IPS-20b (cell line): ENCODE data around the gene GNAO1.

Experiments
- H3K27ac ChIP-seq: one replicate; pipeline ENCODE4 v1.5.1; 2013; ENCODE audit warnings: low read length
- H3K27me3 ChIP-seq: 2 replicates; pipeline ENCODE4 v1.6.1; 2013; ENCODE audit warnings: mild to moderate bottlenecking, low read length, inconsistent platforms; ENCODE audit not compliant: insufficient read depth
- H3K36me3 ChIP-seq: 2 replicates; pipeline ENCODE4 v1.6.1; 2013; ENCODE audit warnings: low read depth, mild to moderate bottlenecking, inconsistent platforms, low read length, moderate library complexity; ENCODE audit not compliant: insufficient read depth
- H3K4me1 ChIP-seq: 2 replicates; pipeline ENCODE4 v1.6.1; 2013; ENCODE audit warnings: mild to moderate bottlenecking, control low read depth, inconsistent platforms, low read length, moderate library complexity; ENCODE audit not compliant: insufficient read depth
- H3K4me3 ChIP-seq: 2 replicates; pipeline ENCODE4 v1.5.1; 2013; ENCODE audit warnings: mild to moderate bottlenecking, low read length, inconsistent platforms
- H3K9ac ChIP-seq: 2 replicates; pipeline ENCODE4 v1.6.1; 2013; ENCODE audit warnings: low read depth, mild to moderate bottlenecking, inconsistent platforms, low read length, moderate library complexity
- H3K9me3 ChIP-seq: 2 replicates; pipeline ENCODE4 v1.6.1; 2013; ENCODE audit warnings: mild to moderate bottlenecking, low read depth, low read length, inconsistent platforms; ENCODE audit not compliant: insufficient read depth

The GNAO1 gene

DNA sequence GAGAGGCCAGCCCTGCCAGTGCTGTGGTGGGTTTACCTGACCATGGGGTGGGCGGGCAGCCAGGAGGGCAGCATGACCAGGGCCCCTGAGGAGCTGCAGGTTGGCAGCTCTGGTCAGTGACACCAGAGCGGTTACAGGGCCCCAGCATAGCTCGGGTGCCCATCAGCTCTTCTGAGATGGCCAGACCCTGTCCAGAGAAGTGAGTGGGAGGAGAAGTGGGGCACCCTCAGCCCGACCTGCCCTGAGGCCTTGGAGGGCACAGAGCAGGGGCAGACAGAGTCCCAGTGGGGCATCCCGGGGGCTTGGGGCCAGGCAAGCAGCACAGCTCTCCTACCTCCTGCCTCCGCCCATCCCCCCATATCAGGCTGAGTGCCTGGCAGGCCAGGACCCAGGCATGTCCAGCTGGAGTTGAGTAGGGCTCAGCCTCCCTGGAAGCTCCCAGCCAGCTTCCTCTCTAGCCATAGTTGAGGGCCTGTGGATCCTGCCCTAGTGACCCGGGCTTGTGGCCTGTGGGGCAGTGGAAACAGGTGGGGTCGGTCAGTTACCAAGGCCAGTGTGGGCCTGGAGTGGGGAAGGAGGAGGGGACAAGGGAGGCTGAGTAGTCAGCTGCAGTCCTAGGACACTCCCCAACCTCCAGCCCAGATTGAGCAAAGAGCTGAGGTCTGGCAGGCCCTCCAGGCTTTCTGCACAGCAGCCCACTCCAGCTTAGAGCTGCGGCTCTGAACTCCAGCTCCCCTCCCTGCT lies 150.5 kb downstream of the GNAO1 start:
- no peak overlapping the region for H3K4me3 ChIP-seq
- no peaks in the 10 kb centered on the region for H3K9me3 ChIP-seq
- no peak overlapping the region for H3K9ac ChIP-seq
- no peaks in the 10 kb centered on the region for H3K36me3 ChIP-seq
- no peaks in the 10 kb centered on the region for H3K27me3 ChIP-seq
- no peak overlapping the region for H3K27ac ChIP-seq
- H3K4me1 ChIP-seq, result no peaks in the 10 kb centered on the region

DNA sequence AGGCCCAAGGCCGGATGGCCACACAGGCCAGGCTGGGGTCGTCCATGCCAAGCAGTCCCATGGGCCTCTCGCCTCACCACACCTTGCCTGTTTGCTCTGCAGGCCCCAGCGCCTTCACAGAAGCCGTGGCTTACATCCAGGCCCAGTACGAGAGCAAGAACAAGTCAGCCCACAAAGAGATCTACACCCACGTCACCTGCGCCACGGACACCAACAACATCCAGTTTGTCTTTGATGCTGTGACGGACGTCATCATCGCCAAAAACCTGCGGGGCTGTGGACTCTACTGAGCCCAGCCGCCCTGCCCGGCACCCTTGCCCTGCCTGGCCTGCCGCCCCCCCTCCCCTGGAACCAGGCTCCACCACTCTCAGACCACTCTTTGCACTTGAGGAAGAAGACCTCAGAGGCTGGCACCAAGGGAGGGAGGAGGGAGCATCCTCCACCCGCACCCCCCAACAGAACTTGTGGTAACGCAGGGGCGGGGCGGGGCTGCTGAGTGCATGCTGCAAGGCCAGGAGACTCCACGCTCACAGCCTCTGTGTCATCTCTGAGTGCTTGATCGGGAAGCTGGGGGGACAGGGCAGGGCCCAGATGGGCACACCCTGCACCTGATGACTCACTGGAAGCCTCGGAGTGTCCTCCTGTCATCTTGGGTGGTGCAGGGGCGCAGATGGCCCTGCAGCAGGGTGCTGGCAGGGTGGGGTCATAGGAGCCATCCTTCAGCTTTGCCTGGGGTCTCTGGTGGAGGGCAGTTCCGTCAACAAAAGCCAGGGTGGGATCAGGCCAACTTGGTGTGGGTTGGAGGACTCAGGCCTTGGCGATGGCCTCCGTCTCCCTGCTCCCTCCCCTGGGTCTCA lies 152.6 kb downstream of the GNAO1 start:
- no peak overlapping the region for H3K27ac ChIP-seq
- no peaks in the 10 kb centered on the region for H3K9me3 ChIP-seq
- H3K36me3 ChIP-seq, result no peaks in the 10 kb centered on the region
- no peak overlapping the region for H3K4me3 ChIP-seq
- no peaks in the 10 kb centered on the region for H3K27me3 ChIP-seq
- no peaks in the 10 kb centered on the region for H3K4me1 ChIP-seq
- H3K9ac ChIP-seq, result no peak overlapping the region; the same call in 1 of the 2 replicates

DNA sequence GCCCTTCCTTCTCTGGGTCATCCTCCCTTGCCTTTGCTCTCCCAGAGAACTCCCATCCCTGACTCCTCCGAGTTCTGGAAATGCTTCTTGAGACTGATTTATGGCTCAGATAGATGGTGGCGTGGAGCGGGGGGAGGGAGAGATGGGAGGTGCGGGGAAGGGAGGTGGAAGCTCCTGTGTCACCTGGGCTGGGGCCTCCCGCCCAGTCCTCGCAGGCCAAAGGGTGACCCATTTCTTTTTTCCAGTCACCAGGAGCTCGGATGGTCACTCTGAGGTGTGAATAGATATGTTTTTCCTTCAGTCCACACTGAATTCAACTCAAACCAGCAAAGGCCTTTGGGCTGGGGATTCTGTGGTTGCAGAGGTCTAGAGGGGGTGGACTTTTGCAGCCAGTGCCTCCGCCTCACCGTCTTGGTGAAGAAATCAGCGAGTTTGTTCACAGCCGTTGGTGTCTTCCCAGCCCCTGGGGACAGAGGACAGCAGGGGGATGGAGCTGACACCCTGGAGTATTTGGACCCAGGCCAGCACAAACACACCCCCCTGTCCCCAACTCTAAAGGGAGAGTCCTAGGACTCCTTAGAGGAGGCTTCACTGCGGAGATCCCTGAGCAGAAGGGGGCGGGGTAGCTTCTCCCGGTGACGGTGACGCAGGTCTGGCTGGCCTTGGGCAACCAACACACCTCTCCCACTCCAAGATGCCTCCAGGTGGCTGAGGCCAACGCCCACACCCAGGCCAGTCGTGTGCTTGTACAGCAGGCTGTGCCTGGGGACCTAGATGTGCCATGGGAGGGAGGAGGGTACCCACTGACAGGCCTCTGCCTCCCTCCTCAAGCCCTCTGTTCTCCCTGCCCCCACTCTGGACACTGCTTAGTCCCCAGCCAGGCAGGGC lies 153.5 kb downstream of the GNAO1 start:
- no peak overlapping the region for H3K9ac ChIP-seq
- no peak overlapping the region for H3K27ac ChIP-seq
- H3K27me3 ChIP-seq, result no peaks in the 10 kb centered on the region
- H3K4me1 ChIP-seq, result no peaks in the 10 kb centered on the region
- H3K9me3 ChIP-seq, result no peaks in the 10 kb centered on the region
- H3K36me3 ChIP-seq, result no peaks in the 10 kb centered on the region
- no peak overlapping the region for H3K4me3 ChIP-seq

DNA sequence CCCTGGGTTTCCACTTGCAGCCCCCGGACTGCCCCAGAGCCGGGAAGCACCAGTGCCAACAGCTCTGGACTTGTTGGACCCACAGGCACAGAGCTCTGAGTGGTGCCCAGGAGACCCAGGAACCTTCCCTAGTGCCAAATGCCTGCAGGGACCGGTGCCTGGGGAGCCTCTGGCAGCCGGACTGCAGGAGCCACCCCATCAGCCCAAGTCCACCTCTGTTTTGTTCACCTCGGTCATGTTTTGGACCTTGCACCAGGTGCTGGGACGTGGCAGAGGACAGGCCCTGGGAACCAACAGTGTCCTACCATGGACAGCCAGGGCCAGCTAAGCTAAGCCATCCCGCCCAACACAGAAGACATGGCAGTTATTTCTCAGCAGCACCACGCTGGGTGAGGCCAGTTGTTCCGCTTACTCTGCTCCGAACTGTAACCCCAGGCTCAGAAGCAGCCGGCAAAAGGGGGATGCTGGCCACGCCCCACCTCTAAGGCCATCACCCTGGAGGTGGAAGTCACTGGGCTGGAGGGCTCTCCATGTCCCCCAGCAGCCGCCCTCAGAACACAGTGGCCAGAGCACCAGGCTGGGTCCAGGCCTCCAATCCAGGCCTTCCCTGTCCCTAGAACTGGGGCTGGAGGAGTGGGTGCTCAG lies 154.2 kb downstream of the GNAO1 start:
- Histone ChIP-seq H3K27ac (no peak overlapping the region), H3K36me3 (no peaks in the 10 kb centered on the region), H3K4me3 (no peak overlapping the region), H3K27me3 (no peaks in the 10 kb centered on the region), H3K9me3 (no peaks in the 10 kb centered on the region), H3K9ac (no peak overlapping the region), H3K4me1 (no peaks in the 10 kb centered on the region)

DNA sequence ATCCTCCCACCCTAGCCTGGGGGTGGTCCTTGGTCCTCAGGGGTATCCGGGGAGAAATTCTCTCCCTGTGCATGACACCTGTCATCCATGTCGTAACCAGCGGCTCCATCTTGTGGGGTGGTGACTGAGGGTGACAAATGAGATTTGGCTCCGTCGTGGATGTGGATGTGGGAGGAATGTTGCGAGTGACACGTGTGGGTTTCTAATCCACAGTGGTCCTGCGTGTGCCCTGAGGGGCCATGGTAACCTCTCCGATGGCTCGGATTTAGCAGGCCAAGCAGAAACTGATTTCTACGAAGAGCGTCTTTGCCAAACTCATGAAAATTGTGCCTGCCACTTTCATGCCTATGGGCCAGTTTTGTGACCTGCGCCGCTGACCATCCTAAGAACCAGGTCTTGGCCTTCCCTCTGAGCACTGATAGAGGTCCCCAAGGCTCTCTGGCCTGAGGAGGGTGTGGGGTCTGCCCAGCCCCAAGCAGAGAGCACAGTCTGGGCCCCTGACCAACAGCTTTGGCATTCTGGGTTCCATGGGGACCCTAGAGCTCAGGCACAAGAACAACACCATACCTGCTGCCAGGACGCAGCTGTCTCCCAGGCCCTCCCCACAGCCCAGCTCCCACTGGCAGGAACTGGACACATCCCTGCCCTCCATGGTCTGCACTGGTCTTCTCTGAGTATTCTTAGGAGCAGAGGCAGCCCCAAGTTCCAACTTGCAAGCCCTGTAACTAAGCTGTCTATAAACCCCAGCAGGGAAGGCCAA lies 155.0 kb downstream of the GNAO1 start:
- Histone ChIP-seq H3K27ac (no peak overlapping the region), H3K4me3 (no peak overlapping the region), H3K4me1 (no peaks in the 10 kb centered on the region), H3K9me3 (no peaks in the 10 kb centered on the region), H3K27me3 (no peaks in the 10 kb centered on the region), H3K36me3 (no peaks in the 10 kb centered on the region), H3K9ac (no peak overlapping the region)

DNA sequence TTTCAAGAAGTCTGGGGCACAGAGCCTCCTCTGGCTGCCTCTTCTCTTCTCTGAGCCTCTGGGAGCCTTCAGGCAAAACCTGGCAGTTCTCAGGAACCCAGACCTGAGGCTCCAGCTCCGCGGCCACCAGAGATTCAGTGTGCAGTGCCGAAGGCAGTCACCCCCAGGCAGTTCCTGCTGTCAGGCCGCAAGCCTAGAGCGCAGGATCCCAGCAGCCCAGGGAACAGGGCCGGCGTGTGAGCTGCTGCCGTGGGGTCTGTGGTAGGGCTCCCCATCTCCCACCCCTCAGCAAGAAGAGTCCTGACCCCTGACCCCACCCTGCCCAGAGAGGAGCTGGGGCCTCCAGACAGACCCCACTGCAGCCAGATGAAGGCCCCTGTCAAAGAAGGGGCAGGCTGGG lies 155.9 kb downstream of the GNAO1 start:
- H3K27me3 ChIP-seq, result no peaks in the 10 kb centered on the region

DNA sequence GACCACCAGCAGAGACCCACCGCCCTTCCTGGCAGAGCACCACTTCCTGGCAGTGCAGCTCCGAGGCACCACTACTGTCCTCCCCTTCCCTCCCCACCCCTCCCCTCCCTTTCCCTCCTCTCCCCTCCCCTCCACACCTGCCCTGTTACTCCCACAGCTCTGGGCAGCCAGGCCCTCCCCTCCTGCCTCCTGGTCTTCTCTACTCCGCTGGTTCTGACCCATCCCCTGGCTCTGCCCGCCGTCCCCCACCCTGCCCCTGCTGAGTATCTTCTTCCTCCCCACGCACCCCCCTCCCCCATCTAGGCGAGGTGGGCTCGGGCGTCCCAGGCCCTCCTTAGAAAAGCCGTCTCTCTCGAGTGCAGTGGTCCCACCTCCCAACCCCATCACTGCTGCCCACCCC lies 156.4 kb downstream of the GNAO1 start:
- Histone ChIP-seq H3K4me1 (no peaks in the 10 kb centered on the region), H3K36me3 (no peaks in the 10 kb centered on the region), H3K27ac (no peak overlapping the region), H3K9me3 (no peaks in the 10 kb centered on the region), H3K9ac (no peak overlapping the region), H3K27me3 (no peaks in the 10 kb centered on the region), H3K4me3 (no peak overlapping the region)

More for the DNA sequence above, 155.9 kb downstream of the GNAO1 start:
- no peak overlapping the region for H3K4me3 ChIP-seq
- no peaks in the 10 kb centered on the region for H3K9me3 ChIP-seq
- H3K9ac ChIP-seq, result no peak overlapping the region
- H3K27ac ChIP-seq, result no peak overlapping the region
- no peaks in the 10 kb centered on the region for H3K36me3 ChIP-seq
- no peaks in the 10 kb centered on the region for H3K4me1 ChIP-seq

DNA sequence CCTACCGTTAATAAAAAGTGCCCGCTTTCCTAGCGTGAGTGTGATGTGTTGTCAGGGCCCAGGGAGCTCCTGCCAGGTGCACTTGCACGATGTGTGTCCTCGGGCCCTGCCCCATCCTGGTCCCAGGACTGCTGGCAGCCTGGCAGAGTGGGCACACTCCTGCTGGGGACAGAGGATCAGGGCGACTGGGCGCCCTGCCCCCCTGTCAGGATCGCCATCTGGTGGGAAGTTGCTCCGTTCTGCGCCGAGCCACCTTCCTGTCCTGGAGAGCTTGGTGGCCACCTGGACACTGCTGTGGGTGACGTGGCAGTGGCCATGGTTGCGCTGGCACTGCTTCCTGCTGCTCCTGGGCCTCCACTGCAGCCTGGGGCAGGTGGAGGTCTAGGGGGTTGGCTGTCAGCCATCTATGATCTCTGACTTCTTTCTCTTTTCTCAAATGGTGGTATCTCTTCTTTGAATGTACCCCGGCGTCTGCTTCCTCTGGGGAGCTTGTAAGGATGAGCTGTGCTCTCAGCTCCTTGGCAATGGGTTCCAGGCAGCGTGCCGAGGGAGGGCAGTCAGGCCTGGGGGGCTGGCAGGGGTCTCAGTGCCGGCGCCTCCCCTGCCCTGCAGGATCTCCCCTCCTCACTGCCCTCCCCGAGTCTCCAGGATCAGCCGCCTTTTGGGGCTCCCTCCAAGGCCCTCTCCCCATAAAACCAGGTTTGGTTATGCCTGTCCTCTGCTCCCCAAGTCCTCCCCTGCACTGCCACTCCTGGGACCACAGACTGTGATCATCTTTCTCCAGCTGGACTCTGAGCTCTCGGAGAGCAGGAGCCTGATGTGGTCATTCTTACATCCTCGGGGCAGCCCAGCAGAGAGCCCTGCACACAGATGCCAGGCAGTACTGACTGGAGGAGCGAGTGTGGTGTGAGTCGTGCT lies 157.1 kb downstream of the GNAO1 start:
- no peaks in the 10 kb centered on the region for H3K9me3 ChIP-seq
- no peaks in the 10 kb centered on the region for H3K4me1 ChIP-seq
- no peak overlapping the region for H3K4me3 ChIP-seq
- no peak overlapping the region for H3K9ac ChIP-seq
- H3K27ac ChIP-seq, result no peak overlapping the region
- H3K36me3 ChIP-seq, result no peaks in the 10 kb centered on the region
- H3K27me3 ChIP-seq, result no peaks in the 10 kb centered on the region

DNA sequence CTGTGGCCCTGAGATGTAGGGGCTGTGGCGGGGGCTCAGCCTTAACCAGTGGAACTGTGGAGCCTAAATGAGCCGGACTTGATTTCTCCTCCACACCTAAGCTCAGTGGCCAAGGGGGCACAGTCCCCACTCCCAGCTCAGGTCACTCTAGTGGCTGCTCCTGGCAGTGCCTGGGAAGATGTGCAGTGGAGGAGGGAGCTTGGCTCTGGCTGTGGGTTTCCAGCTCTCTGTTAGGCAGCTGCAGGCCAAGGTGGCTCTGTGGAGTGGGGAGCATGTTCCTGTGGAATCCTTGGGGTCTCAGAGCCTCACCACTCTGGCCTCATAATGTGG lies 157.8 kb downstream of the GNAO1 start:
- Histone ChIP-seq H3K9ac (no peak overlapping the region), H3K9me3 (no peaks in the 10 kb centered on the region), H3K27ac (no peak overlapping the region), H3K4me3 (no peak overlapping the region), H3K4me1 (no peaks in the 10 kb centered on the region), H3K36me3 (no peaks in the 10 kb centered on the region), H3K27me3 (no peaks in the 10 kb centered on the region)

DNA sequence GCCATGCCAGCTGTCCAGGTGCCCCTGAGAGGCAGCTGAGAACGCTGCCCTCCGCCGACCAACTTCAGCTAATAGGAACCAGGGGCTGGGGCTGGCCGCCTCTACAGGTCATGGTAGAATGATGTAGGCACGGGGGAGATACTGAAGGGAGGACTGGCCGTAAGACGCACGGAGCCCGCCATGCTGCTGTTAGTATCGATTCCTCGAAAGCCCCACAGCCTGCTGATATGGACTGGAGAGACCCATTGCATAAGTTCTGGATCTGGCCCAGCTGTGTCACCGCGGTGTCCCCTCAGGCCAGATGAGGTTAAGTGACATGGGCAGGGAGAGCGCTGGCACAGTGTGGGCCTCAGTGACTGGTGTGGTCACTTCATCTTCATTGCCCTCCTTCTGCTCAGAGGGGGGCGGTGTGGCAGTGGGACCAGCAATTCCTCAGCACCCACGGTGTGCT lies 158.4 kb downstream of the GNAO1 start:
- Histone ChIP-seq H3K36me3 (no peaks in the 10 kb centered on the region), H3K4me3 (no peak overlapping the region), H3K9ac (no peak overlapping the region), H3K27ac (no peak overlapping the region), H3K27me3 (no peaks in the 10 kb centered on the region), H3K4me1 (no peaks in the 10 kb centered on the region), H3K9me3 (no peaks in the 10 kb centered on the region)
